Measurements from ENCODE around the gene ASB5.

DNA sequence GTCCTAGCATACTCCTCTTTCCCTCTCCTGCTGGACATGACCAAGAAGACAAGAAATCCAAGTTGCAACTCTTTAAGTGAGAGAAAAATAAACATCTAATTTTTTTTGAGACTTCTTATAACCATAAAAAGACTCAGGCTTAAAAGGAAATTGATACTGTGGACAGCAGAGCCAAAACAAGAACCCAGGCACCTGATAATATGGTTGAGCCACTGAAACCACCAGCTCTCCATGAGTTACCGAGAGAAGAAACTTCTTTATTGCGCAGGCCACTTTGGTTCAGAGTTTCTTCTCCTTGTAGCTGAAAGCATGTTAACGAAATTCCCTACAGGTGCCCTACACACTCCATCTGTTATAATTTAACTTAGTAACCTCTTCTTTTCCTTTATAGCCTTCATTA, 39.4 kb upstream of the ASB5 start:
- TF ChIP-seq GATA2 (IDR thresholded peaks at IDR 0.05; ENCODE audit: low read depth, low read length) (no peak), GATA3 (IDR thresholded peaks at IDR 0.05; ENCODE audit: low read depth, low read length) (no peak)
